Gastrocnemius medialis (tissue), 4 donors: ENCODE measurements around the gene FOXP2. TPM values are rescaled to one million over a fixed set of nuclear protein-coding genes. Genes with fewer than 3 reads are reported as not detected.

Experiments used
- ATAC-seq, 2 donors: fragments of 150-250 bp; one replicate each; pipeline ENCODE4 v1.9.1; 2016
- DNase-seq, 2 donors: peaks; one replicate each; pipeline ENCODE4 v3.0.0-alpha.2; 2019
- H3K27ac ChIP-seq, 4 donors: fragments of 200-600 bp; sonication (generic); 1 replicate in 1 of 4; 2 replicates in 3 of 4; pipeline ENCODE4 v1.5.1; 2016 to 2018; ENCODE audit warnings: mild to moderate bottlenecking in 2 of 4, moderate library complexity in 1 of 4
- H3K27me3 ChIP-seq, 3 donors: fragments of 200-600 bp; sonication (generic) in 2 of 3; 1 replicate in 1 of 3; 2 replicates in 2 of 3; pipeline versions ENCODE4 v1.5.1 to v1.6.0; 2016 to 2019; ENCODE audit warnings: mild to moderate bottlenecking in 1 of 3, moderate library complexity in 1 of 3
- H3K36me3 ChIP-seq, 2 donors: fragments of 200-600 bp; sonication (generic) in 1 of 2; one replicate each; pipeline ENCODE4 v1.5.1; 2017 to 2018
- H3K4me1 ChIP-seq, 2 donors: fragments of 200-600 bp; sonication (generic) in 1 of 2; one replicate each; pipeline ENCODE4 v1.5.1; 2016 to 2017; ENCODE audit warnings: mild to moderate bottlenecking in 2 of 2
- H3K4me3 ChIP-seq, 4 donors: fragments of 200-600 bp; sonication (generic) in 3 of 4; 1 replicate in 1 of 4; 2 replicates in 3 of 4; pipeline ENCODE4 v1.5.1; 2016 to 2019; ENCODE audit warnings: mild to moderate bottlenecking in 2 of 4
- H3K9me3 ChIP-seq, 3 donors: fragments of 200-600 bp; sonication (generic) in 2 of 3; 1 replicate in 1 of 3; 2 replicates in 2 of 3; pipeline ENCODE4 v1.5.1; 2016 to 2019
- POLR2A ChIP-seq, 2 donors: fragments of 450-650 bp; IDR thresholded peaks; one replicate each; pipeline ENCODE4 v1.6.1; 2017; ENCODE audit warnings: antibody characterized with exemption in 2 of 2, mild to moderate bottlenecking in 2 of 2, moderate library complexity in 2 of 2
- in situ Hi-C, 4 donors: fragments of 200-750 bp; cut with MboI; loops; one replicate each; pipeline versions ENCODE4 v1.15.0 to v1.8.0; 2017; ENCODE audit warnings: low sequenced_read_pairs in 4 of 4
- intact Hi-C: fragments of 100-400 bp; cut with DNase I; formaldehyde crosslinking; loops from one replicate; pipeline ENCODE4 v1.15.1; 2023; ENCODE audit warnings: low total_unique reads
- total RNA-seq, 4 donors: library from RNA; depleted of rRNA; stranded (reverse); fragments of >200 nt; gene quantifications; one replicate each; pipeline versions ENCODE4 v1.1.0 to v1.2.3, GENCODE V29; 2016
- TF ChIP-seq, protein P1 (sequence below), 5 experiments: fragments of 450-650 bp in 3 of 5; fragments of 200-600 bp in 2 of 5; sonication (generic) in 2 of 5; IDR thresholded peaks in 4 of 5; conservative IDR thresholded peaks in 1 of 5; 1 replicate in 4 of 5; 2 replicates in 1 of 5; pipeline ENCODE4 v1.5.1; 2016 to 2019; ENCODE audit warnings: antibody characterized with exemption in 5 of 5, mild to moderate bottlenecking in 3 of 5, moderate library complexity in 3 of 5

Gene FOXP2
- total RNA-seq, 4 donors from 2014 or later: 4.9 to 16.9 (median 7.5) TPM

DNA sequence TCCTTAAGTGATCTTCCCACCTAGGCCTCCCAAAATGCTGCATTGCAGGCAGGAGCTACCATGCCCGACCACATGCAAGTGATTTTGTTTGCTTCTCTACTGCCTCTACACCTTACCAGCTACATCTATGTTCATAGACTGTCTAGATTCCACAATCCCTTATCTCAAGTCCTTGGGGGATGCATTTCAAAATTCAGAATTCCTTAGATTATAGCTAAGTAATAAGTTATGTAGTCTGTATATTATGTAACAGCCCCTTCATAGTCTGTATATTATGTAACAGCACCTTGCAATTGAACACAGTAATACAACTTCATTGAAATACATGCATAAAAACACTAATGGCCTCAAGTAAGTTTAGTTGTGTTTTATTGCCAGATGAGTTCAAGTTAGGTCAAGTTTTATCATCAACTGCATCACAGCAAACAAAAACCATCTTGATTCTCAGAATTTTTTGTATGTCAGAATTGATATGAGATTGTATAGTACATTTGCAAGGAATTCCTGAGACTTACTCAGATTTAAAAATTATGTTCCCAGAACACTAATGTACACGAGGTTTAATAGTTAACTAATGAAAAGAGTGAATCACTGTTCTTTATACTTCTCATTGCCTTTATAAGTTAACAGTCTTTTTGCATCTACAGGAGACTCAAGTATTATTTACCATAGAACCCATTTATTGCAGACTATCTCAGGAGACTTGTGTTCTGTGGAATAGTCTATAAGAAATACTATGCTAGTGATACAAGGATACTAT, 11.6 kb upstream of the FOXP2 start:
- ATAC-seq: no peak

DNA sequence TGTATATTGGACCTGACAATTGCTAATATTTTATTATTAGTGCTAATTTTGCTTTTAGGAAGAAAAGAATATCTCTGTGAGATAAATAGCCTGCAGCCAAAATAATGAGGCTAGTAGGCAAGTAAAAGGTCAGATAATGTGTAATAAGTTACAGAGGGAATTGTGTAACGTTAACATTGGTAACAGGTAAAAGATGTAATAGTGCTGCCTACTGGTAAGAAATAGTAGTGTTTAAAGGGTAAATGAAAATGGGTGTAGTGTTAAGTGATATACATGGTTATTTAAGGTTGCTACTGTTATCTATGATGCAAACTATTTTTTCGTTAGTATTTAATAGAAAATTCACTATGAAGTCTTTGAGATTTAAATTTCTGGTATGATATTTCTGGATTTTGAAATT, 9.2 kb upstream of the FOXP2 start:
- intact Hi-C loops: no loop called here
- Histone ChIP-seq H3K36me3 (no peaks in the 10 kb centered on the region), H3K9me3 (no peaks in the 10 kb centered on the region), H3K4me1 (no peaks in the 10 kb centered on the region), H3K27me3 (no peaks in the 10 kb centered on the region), H3K4me3 (no peak overlapping the region), H3K27ac (no peak overlapping the region)
- no peak for DNase-seq
- no peak for TF ChIP-seq POLR2A (IDR thresholded peaks at IDR 0.05)
- TF ChIP-seq, protein P1, sequence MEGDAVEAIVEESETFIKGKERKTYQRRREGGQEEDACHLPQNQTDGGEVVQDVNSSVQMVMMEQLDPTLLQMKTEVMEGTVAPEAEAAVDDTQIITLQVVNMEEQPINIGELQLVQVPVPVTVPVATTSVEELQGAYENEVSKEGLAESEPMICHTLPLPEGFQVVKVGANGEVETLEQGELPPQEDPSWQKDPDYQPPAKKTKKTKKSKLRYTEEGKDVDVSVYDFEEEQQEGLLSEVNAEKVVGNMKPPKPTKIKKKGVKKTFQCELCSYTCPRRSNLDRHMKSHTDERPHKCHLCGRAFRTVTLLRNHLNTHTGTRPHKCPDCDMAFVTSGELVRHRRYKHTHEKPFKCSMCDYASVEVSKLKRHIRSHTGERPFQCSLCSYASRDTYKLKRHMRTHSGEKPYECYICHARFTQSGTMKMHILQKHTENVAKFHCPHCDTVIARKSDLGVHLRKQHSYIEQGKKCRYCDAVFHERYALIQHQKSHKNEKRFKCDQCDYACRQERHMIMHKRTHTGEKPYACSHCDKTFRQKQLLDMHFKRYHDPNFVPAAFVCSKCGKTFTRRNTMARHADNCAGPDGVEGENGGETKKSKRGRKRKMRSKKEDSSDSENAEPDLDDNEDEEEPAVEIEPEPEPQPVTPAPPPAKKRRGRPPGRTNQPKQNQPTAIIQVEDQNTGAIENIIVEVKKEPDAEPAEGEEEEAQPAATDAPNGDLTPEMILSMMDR (IDR thresholded peaks at IDR 0.05 in 4 of 5, conservative IDR thresholded peaks at IDR 0.05 in 1 of 5): peak; percentile 25 to 83 (median 44)
- peak; percentile 50 to 90 for ATAC-seq
- in situ Hi-C loops: loop anchor here in 3 of 4 donors (25.0 kb wide), 2 partner anchors 318 to 493 kb away; partner anchors contain the start of gene PPP1R3A (in 1 of the 3)

More for the DNA sequence above, 11.6 kb upstream of the FOXP2 start:
- no peak for DNase-seq
- H3K4me1 ChIP-seq: no peaks in the 10 kb centered on the region
- H3K36me3 ChIP-seq: no peaks in the 10 kb centered on the region
- no peak overlapping the region for H3K4me3 ChIP-seq
- TF ChIP-seq, protein P1 (IDR thresholded peaks at IDR 0.05 in 4 of 5, conservative IDR thresholded peaks at IDR 0.05 in 1 of 5): no peak
- no peak for TF ChIP-seq POLR2A (IDR thresholded peaks at IDR 0.05)
- no peak overlapping the region for H3K27ac ChIP-seq
- H3K9me3 ChIP-seq: no peaks in the 10 kb centered on the region
- H3K27me3 ChIP-seq: no peaks in the 10 kb centered on the region
- in situ Hi-C loops: loop anchor here in 3 of 4 donors (25.0 kb wide), 2 partner anchors 316 to 491 kb away; partner anchors contain the start of gene PPP1R3A (in 1 of the 3)
- intact Hi-C loops: no loop called here

DNA sequence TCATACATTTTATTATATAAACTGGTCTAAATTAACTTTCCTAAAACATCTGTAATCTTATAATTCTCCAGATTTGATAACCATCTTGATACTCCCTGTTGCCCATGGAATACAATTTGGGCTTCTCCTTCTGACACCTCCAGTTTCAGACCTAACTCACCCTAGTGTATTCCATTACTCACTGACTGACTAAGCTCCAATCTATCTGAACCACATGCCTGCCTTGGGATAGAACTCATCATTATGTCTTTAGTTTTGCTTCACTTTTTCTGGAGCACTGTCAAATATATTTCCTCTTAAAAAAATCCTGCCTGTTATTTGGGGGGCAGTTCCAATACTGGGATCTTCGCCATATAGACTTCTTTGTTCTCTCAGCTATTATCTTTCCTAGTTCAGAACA, 4.9 kb upstream of the FOXP2 start:
- Histone ChIP-seq H3K27ac (no peak overlapping the region), H3K27me3 (no peaks in the 10 kb centered on the region), H3K36me3 (no peaks in the 10 kb centered on the region), H3K9me3 (no peaks in the 10 kb centered on the region), H3K4me1 (peaks cover 21 to 25% of the 10 kb centered on the region in 2 donors), H3K4me3 (no peak overlapping the region)
- no peak for ATAC-seq
- in situ Hi-C loops (loop anchor here in 3 of 4 donors (10.0 to 25.0 kb wide), 3 partner anchors 322 to 497 kb away; partner anchors contain the start of gene PPP1R3A (in 1 of the 3)), intact Hi-C loops (loop anchor here (10.0 kb wide), 2 partner anchors 125 to 495 kb away; partner anchors contain the start of gene PPP1R3A)
- TF ChIP-seq, protein P1 (IDR thresholded peaks at IDR 0.05 in 4 of 5, conservative IDR thresholded peaks at IDR 0.05 in 1 of 5): no peak
- TF ChIP-seq POLR2A (IDR thresholded peaks at IDR 0.05): no peak
- DNase-seq: no peak

DNA sequence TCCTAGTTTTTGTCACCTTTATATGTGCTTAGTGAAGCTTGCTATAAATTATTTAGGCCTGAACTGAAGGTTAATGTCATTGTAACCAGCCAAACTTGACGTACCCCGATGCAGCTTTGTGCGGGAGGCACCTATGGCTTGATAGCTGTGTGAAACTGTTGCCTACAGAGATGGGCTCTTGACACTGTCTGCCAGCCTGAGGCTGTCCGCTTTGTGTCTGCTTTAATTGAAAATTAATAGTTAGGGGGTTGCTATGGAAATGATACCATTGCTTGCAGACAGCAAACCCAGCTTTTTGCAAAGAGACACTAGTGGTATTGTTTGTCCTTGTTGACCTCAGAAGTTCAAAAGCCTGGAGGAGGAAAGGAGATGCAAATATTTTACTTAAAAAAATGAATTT, 2.1 kb upstream of the FOXP2 start:
- Histone ChIP-seq H3K27ac (peak overlapping the region in 3 of 4 donors; percentile 32 to 84 (median 36)), H3K36me3 (no peaks in the 10 kb centered on the region), H3K27me3 (no peaks in the 10 kb centered on the region), H3K9me3 (no peaks in the 10 kb centered on the region), H3K4me1 (peaks cover 30 to 38% of the 10 kb centered on the region in 2 donors), H3K4me3 (peak overlapping the region in 2 of 4 donors; percentile 7 to 10)
- in situ Hi-C loops: loop anchor here in 3 of 4 donors (10.0 to 25.0 kb wide), 3 partner anchors 325 to 500 kb away; partner anchors contain the start of gene PPP1R3A (in 1 of the 3)
- TF ChIP-seq, protein P1 (IDR thresholded peaks at IDR 0.05 in 4 of 5, conservative IDR thresholded peaks at IDR 0.05 in 1 of 5): no peak
- no peak for TF ChIP-seq POLR2A (IDR thresholded peaks at IDR 0.05)
- intact Hi-C loops: loop anchor here (10.0 kb wide), 2 partner anchors 122 to 498 kb away; partner anchors contain the start of gene PPP1R3A
- DNase-seq (no peak), ATAC-seq (no peak)
